Stomach (tissue), 9 donors: ENCODE results near the gene ZC3HAV1. TPM values are rescaled to one million over a fixed set of nuclear protein-coding genes. Genes with fewer than 3 reads are reported as not detected.

Experiments used
- DNase-seq, 2 donors: peaks; one replicate each; pipeline versions ENCODE4 v3.0.0 to v3.0.0-alpha.2; 2013 to 2019
- H3K27ac ChIP-seq, 5 donors: fragments of 200-600 bp in 4 of 5; sonication (generic) in 4 of 5; one replicate each; pipeline ENCODE4 v1.5.1; 2013 to 2019; ENCODE audit warnings: mild to moderate bottlenecking in 1 of 5, moderate library complexity in 1 of 5
- H3K27me3 ChIP-seq, 3 donors: fragments of 200-600 bp; sonication (generic); one replicate each; pipeline ENCODE4 v1.5.1; 2017 to 2019; ENCODE audit warnings: mixed run types in 1 of 3
- H3K36me3 ChIP-seq, 4 donors: fragments of 200-600 bp; sonication (generic); 1 replicate in 3 of 4; 2 replicates in 1 of 4; pipeline ENCODE4 v1.5.1; 2016 to 2019
- H3K4me1 ChIP-seq, 4 donors: fragments of 200-600 bp; sonication (generic); one replicate each; pipeline ENCODE4 v1.5.1; 2016 to 2019
- H3K4me3 ChIP-seq, 4 donors: fragments of 200-600 bp; sonication (generic) in 3 of 4; one replicate each; pipeline ENCODE4 v1.5.1; 2016 to 2019; ENCODE audit warnings: mild to moderate bottlenecking in 1 of 4
- H3K9me3 ChIP-seq, 4 donors: fragments of 200-600 bp; sonication (generic); one replicate each; pipeline ENCODE4 v1.5.1; 2016 to 2019
- EP300 ChIP-seq: sonication (generic); formaldehyde crosslinking; IDR thresholded peaks from one replicate; pipeline ENCODE4 v1.6.1; 2017; ENCODE audit warnings: antibody characterized with exemption
- POLR2A ChIP-seq, 4 donors: fragments of 450-650 bp; IDR thresholded peaks; one replicate each; pipeline ENCODE4 v1.6.1; 2016; ENCODE audit warnings: antibody characterized with exemption in 4 of 4, control low read depth in 2 of 4, mild to moderate bottlenecking in 1 of 4, moderate library complexity in 1 of 4
- POLR2AphosphoS5 ChIP-seq, 3 donors: sonication (generic); formaldehyde crosslinking; IDR thresholded peaks; one replicate each; pipeline ENCODE4 v1.6.1; 2016; ENCODE audit warnings: antibody characterized with exemption in 3 of 3
- WGBS, 5 donors: extraction: QIAGEN DNeasy Blood & Tissue Kit in 3 of 5; methylation state at CpG; one replicate each; pipeline versions ENCODE4 v1.1.5 to v1.1.7; 2013 to 2018; 5-methylcytosine and 5-hydroxymethylcytosine counted together
- intact Hi-C: fragments of 100-400 bp; cut with DNase I; formaldehyde crosslinking; loops from one replicate; pipeline ENCODE4 v1.15.1; 2023; ENCODE audit warnings: low total_unique reads
- polyA plus RNA-seq, 3 donors: library from polyadenylated mRNA; stranded (reverse); fragments of 200-250 nt; gene quantifications; one replicate each; pipeline ENCODE4 v1.2.3, GENCODE V29; 2013
- total RNA-seq, 5 donors: library from RNA; depleted of rRNA; stranded (reverse); fragments of >200 nt; gene quantifications; one replicate each; pipeline versions ENCODE4 v1.1.0 to v1.2.3, GENCODE V29; 2014 to 2016
- TF ChIP-seq, protein P1 (sequence below), 7 experiments: fragments of 450-650 bp in 4 of 7; fragments of 200-600 bp in 3 of 7; sonication (generic) in 3 of 7; IDR thresholded peaks; one replicate each; pipeline ENCODE4 v1.5.1; 2016 to 2019; ENCODE audit warnings: antibody characterized with exemption in 7 of 7, control low read depth in 2 of 7, mild to moderate bottlenecking in 1 of 7
- donor health status: healthy with polysubstance abuse.
- donor health status: Bipolar disorder and iron deficiency.
- donor health status: healthy.

Gene ZC3HAV1
- total and polyA plus RNA-seq, 8 donors, result 5.5 to 34.3 (median 12.9) TPM

DNA sequence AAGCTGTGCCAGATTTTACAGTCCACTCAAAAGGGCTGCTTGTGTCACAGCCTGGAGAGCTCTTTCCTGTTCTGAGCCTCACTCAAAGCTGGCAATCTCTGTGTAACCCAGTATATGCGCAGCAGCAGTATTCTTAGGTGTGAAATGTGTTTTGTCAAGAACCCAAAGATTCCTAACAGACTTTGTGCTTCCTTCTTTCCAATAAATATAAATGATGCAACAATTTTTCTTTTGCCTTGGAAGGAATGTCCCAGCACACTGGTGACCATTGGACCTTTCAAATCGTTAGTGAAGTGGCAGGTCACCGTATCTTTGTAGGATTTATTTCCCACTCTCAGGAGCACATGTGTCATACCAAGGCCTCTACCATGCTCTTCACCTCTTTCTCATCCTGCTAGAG, 5.6 kb upstream of the ZC3HAV1 start:
- intact Hi-C loops, result no loop called here
- Histone ChIP-seq H3K9me3 (no peaks in the 10 kb centered on the region), H3K4me1 (peaks cover 14 to 39% (median 20%) of the 10 kb centered on the region in 4 donors), H3K27me3 (no peaks in the 10 kb centered on the region), H3K36me3 (no peaks in the 10 kb centered on the region), H3K4me3 (no peak overlapping the region), H3K27ac (no peak overlapping the region)
- TF ChIP-seq, protein P1, sequence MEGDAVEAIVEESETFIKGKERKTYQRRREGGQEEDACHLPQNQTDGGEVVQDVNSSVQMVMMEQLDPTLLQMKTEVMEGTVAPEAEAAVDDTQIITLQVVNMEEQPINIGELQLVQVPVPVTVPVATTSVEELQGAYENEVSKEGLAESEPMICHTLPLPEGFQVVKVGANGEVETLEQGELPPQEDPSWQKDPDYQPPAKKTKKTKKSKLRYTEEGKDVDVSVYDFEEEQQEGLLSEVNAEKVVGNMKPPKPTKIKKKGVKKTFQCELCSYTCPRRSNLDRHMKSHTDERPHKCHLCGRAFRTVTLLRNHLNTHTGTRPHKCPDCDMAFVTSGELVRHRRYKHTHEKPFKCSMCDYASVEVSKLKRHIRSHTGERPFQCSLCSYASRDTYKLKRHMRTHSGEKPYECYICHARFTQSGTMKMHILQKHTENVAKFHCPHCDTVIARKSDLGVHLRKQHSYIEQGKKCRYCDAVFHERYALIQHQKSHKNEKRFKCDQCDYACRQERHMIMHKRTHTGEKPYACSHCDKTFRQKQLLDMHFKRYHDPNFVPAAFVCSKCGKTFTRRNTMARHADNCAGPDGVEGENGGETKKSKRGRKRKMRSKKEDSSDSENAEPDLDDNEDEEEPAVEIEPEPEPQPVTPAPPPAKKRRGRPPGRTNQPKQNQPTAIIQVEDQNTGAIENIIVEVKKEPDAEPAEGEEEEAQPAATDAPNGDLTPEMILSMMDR (IDR thresholded peaks at IDR 0.05), result no peak
- TF ChIP-seq POLR2AphosphoS5 (IDR thresholded peaks at IDR 0.05) (no peak), EP300 (no peak), POLR2A (IDR thresholded peaks at IDR 0.05) (no peak)
- 90 to 96% (median 91%) methylated on average over 3 of the region's 3 CpGs for WGBS, 5 donors
- DNase-seq, result no peak

DNA sequence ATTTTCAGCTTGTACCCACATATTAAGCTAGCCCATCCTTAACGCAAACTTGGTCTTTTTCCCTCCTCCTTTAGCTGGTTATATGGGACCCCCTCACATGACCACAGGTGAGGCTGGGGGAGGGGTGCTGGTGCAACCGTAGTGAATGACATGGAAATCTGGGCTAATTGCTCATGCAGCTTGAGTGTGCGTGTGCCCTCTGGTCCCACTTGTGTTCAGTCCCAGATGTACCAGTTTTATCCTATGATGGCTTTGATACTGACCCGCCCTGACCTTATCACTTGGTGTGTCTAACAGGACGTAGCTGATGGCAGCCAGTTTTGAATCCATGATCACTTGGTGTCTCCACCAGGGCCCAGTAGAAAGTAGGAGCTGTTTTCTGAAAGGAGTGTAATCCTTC, 5.1 kb upstream of the ZC3HAV1 start:
- peaks cover 14 to 40% (median 21%) of the 10 kb centered on the region in 4 donors for H3K4me1 ChIP-seq
- TF ChIP-seq POLR2A (IDR thresholded peaks at IDR 0.05) (no peak), POLR2AphosphoS5 (IDR thresholded peaks at IDR 0.05) (no peak), EP300 (no peak)
- TF ChIP-seq, protein P1 (IDR thresholded peaks at IDR 0.05), result no peak
- intact Hi-C loops, result no loop called here
- 64 to 93% (median 91%) methylated on average over 5 of the region's 5 CpGs for WGBS, 5 donors
- no peak overlapping the region for H3K4me3 ChIP-seq
- no peaks in the 10 kb centered on the region for H3K27me3 ChIP-seq
- no peaks in the 10 kb centered on the region for H3K9me3 ChIP-seq
- no peak overlapping the region for H3K27ac ChIP-seq
- DNase-seq, result no peak
- H3K36me3 ChIP-seq, result no peaks in the 10 kb centered on the region

DNA sequence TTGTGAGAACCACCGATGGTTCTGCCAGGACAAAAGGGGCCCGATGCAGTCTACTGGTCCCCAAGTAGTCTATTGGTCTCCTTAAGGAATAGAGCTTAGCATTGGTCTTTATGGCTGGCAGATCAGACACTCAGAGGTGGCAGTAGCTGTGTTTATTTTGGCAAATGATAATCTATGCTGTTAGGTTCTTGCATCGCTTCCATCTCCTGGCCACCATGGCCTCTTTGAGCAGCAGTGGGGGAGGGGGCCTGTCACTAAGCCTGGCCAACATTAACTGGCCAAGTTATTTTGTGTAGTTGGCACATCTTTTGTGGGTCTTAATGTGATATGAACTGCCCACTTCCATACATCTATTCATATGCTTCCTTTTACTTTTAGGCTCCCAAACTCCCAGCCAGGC, 4.5 kb upstream of the ZC3HAV1 start:
- 73 to 83% (median 79%) methylated on average over 3 of the region's 3 CpGs for WGBS, 5 donors
- DNase-seq, result no peak
- TF ChIP-seq, protein P1 (IDR thresholded peaks at IDR 0.05), result no peak
- TF ChIP-seq POLR2AphosphoS5 (IDR thresholded peaks at IDR 0.05) (no peak), EP300 (no peak), POLR2A (IDR thresholded peaks at IDR 0.05) (no peak)
- H3K27me3 ChIP-seq, result no peaks in the 10 kb centered on the region
- H3K4me1 ChIP-seq, result peaks cover 9 to 34% (median 19%) of the 10 kb centered on the region in 4 donors
- H3K4me3 ChIP-seq, result no peak overlapping the region
- no peaks in the 10 kb centered on the region for H3K9me3 ChIP-seq
- no peak overlapping the region for H3K27ac ChIP-seq
- H3K36me3 ChIP-seq, result no peaks in the 10 kb centered on the region
- intact Hi-C loops, result no loop called here

DNA sequence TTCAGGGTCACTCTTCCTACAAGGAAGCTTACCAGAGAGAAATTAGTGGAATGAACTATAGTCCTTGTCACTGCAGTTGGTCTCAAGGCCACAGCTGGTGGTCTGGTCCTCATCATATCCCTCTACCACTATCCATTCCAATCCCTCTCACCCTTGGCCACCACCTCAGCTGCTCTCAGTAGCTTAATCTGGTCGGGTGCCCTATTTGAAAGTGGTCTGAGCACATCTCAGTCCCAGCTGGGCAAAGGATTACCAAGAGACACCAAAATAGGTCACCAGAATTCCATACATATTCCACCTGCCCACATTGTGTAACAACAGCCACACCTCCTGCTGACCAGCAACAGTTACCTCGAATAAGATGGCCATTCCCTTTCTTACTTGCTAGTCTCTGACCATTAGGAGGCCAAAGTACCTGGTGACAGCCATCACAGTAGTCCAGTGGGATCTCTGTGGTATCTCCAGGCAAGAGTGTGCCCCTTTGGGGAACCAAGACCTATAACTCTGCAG, 3.3 kb upstream of the ZC3HAV1 start:
- H3K9me3 ChIP-seq, result no peaks in the 10 kb centered on the region
- peaks cover 3 to 29% (median 13%) of the 10 kb centered on the region in 4 donors for H3K4me1 ChIP-seq
- WGBS, 5 donors, result 83 to 91% (median 86%) methylated on average over 2 of the region's 2 CpGs
- no peak for DNase-seq
- no peaks in the 10 kb centered on the region for H3K36me3 ChIP-seq
- no peaks in the 10 kb centered on the region for H3K27me3 ChIP-seq
- TF ChIP-seq POLR2AphosphoS5 (IDR thresholded peaks at IDR 0.05) (no peak), EP300 (no peak), POLR2A (IDR thresholded peaks at IDR 0.05) (no peak)
- TF ChIP-seq, protein P1 (IDR thresholded peaks at IDR 0.05), result no peak
- no peak overlapping the region for H3K4me3 ChIP-seq
- peak overlapping the region in 1 of 5 donors; percentile 99 for H3K27ac ChIP-seq
- intact Hi-C loops, result no loop called here
